Astrocyte (in vitro differentiated cells and primary cell): ENCODE data around the gene TESPA1. TPM values are rescaled to one million over a fixed set of nuclear protein-coding genes. Genes with fewer than 3 reads are reported as not detected.

Experiments used
- DNase-seq: peaks from one replicate; pipeline ENCODE4 v3.0.0-alpha.2; 2010; ENCODE audit warnings: low read depth
- FAIRE-seq: peaks from 2 replicates; lab custom pipeline; 2011; peaks lifted over from hg19 to GRCh38; lab: Jason Lieb, UNC
- H2AFZ ChIP-seq: 2 replicates; pipeline ENCODE4 v1.6.0; 2012; ENCODE audit warnings: low read depth, low read length, inconsistent platforms
- H3K27ac ChIP-seq: 2 replicates; pipeline ENCODE4 v1.5.1; 2011; ENCODE audit warnings: low read depth, low read length, inconsistent platforms
- H3K27me3 ChIP-seq: 2 replicates; pipeline ENCODE4 v1.6.0; 2011; ENCODE audit warnings: low read length, inconsistent platforms; ENCODE audit not compliant: insufficient read depth
- H3K36me3 ChIP-seq: 2 replicates; pipeline ENCODE4 v1.5.1; 2011; ENCODE audit warnings: low read length, inconsistent platforms; ENCODE audit not compliant: insufficient read depth
- H3K4me1 ChIP-seq: 2 replicates; pipeline ENCODE4 v1.5.1; 2011; ENCODE audit warnings: low read length, inconsistent platforms; ENCODE audit not compliant: insufficient read depth
- H3K4me2 ChIP-seq: 2 replicates; pipeline ENCODE4 v1.6.0; 2012; ENCODE audit warnings: low read length, inconsistent platforms
- H3K4me3 ChIP-seq: 2 replicates; pipeline ENCODE4 v1.5.1; 2011; ENCODE audit warnings: low read depth, mild to moderate bottlenecking, low read length, inconsistent platforms; ENCODE audit not compliant: insufficient read depth
- H3K79me2 ChIP-seq: 2 replicates; pipeline ENCODE4 v1.6.0; 2012; ENCODE audit warnings: mild to moderate bottlenecking, low read length, inconsistent platforms; ENCODE audit not compliant: insufficient read depth
- H3K9ac ChIP-seq: 2 replicates; pipeline ENCODE4 v1.6.0; 2012; ENCODE audit warnings: mild to moderate bottlenecking, low read length, inconsistent platforms
- H3K9me3 ChIP-seq: 2 replicates; pipeline ENCODE4 v1.5.1; 2012; ENCODE audit warnings: low read depth, mild to moderate bottlenecking, low read length, inconsistent platforms; ENCODE audit not compliant: insufficient read depth
- H4K20me1 ChIP-seq: 2 replicates; pipeline ENCODE4 v1.6.0; 2012; ENCODE audit warnings: low read length, inconsistent platforms; ENCODE audit not compliant: insufficient read depth
- H3K27ac Mint-ChIP-seq: one replicate; pipeline ENCODE4 v1.8.0; 2021; ENCODE audit warnings: mild to moderate bottlenecking, mixed read lengths; ENCODE audit not compliant: unreplicated experiment
- H3K27me3 Mint-ChIP-seq: one replicate; pipeline ENCODE4 v1.8.0; 2021; ENCODE audit warnings: low read depth, mixed read lengths; ENCODE audit not compliant: unreplicated experiment
- H3K36me3 Mint-ChIP-seq: one replicate; pipeline ENCODE4 v1.8.0; 2021; ENCODE audit warnings: low read depth, mixed read lengths; ENCODE audit not compliant: unreplicated experiment
- H3K4me1 Mint-ChIP-seq: one replicate; pipeline ENCODE4 v1.8.0; 2021; ENCODE audit warnings: low read depth, mixed read lengths; ENCODE audit not compliant: unreplicated experiment
- H3K4me3 Mint-ChIP-seq: one replicate; pipeline ENCODE4 v1.8.0; 2021; ENCODE audit warnings: mild to moderate bottlenecking, moderate library complexity, mixed read lengths; ENCODE audit not compliant: unreplicated experiment
- H3K9me3 Mint-ChIP-seq: one replicate; pipeline ENCODE4 v1.8.0; 2021; ENCODE audit warnings: mild to moderate bottlenecking, mixed read lengths; ENCODE audit not compliant: unreplicated experiment
- CTCF ChIP-seq: IDR thresholded peaks from 2 replicates; pipeline ENCODE4 v1.5.1; 2011; ENCODE audit warnings: low read depth, mild to moderate bottlenecking, inconsistent platforms, low read length, moderate library complexity; ENCODE audit not compliant: insufficient read depth
- EZH2 ChIP-seq: IDR thresholded peaks from 2 replicates; pipeline ENCODE4 v1.6.1; 2012; ENCODE audit warnings: mild to moderate bottlenecking, low read length, inconsistent platforms; ENCODE audit not compliant: insufficient read depth
- total RNA-seq: library from RNA; stranded (reverse); gene quantifications from 2 replicates; pipeline ENCODE4 v1.2.1, GENCODE V29; 2021

Gene TESPA1
- total RNA-seq, 1 donor from 2014 or later, result 0.23 TPM

- peaks cover 29% of the 10 kb centered on the region for H3K27me3 Mint-ChIP-seq
- Histone ChIP-seq H3K9ac (no peak overlapping the region), H3K9me3 (no peaks in the 10 kb centered on the region), H4K20me1 (no peaks in the 10 kb centered on the region), H3K27ac (no peak overlapping the region), H2AFZ (no peak overlapping the region), H3K27me3 (no peaks in the 10 kb centered on the region), H3K4me3 (no peak overlapping the region), H3K4me2 (no peak overlapping the region), H3K36me3 (no peaks in the 10 kb centered on the region), H3K4me1 (no peaks in the 10 kb centered on the region), H3K79me2 (no peaks in the 10 kb centered on the region)
- no peaks in the 10 kb centered on the region for H3K36me3 Mint-ChIP-seq
- H3K9me3 Mint-ChIP-seq, result peaks cover 3% of the 10 kb centered on the region
- peaks cover 1% of the 10 kb centered on the region for H3K4me1 Mint-ChIP-seq
- no peak overlapping the region for H3K4me3 Mint-ChIP-seq
- no peak for TF ChIP-seq CTCF
- TF ChIP-seq EZH2, result no peak
- H3K27ac Mint-ChIP-seq, result no peak overlapping the region
- FAIRE-seq (no peak), DNase-seq (no peak)
These were observed 40.0 kb upstream of the TESPA1 start for GRCh38 chr12:55024575-55024974.

DNA sequence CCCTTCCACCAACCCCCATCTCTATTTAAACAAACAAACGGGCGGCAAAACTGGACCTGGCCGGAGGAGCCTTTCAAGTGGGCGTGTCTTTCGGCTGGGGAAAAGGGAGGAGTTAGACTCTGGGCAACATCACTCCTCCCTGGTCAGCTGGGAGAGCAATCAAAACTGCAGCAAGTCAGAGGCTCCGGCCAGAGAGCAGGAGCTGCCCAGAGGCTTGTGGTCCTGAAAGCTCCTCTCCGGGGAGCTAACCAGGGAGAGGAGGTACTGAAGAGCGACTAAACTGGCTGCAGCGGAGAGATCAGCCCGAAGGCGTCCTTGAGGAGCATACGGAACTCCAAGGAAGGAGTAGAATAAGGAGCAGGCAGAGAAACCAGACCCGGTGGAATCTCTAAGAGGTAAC lies 35.2 kb upstream of the TESPA1 start, which contains the start of gene NEUROD4:
NEUROD4 (plus strand) TSS at position 191 of the 400 bp plus-strand sequence. CDS start 6,466 bp downstream, outside the sequence.
- H4K20me1 ChIP-seq, result no peaks in the 10 kb centered on the region
- FAIRE-seq (no peak), DNase-seq (peak; percentile 60)
- no peaks in the 10 kb centered on the region for H3K36me3 ChIP-seq
- peak within 1 kb of the TSS; percentile 74 for H3K4me3 Mint-ChIP-seq
- H3K9ac ChIP-seq, result no peak within 1 kb of the TSS
- no peaks in the 10 kb centered on the region for H3K36me3 Mint-ChIP-seq
- peaks cover 26% of the 10 kb centered on the region for H3K27me3 Mint-ChIP-seq
- no peaks in the 10 kb centered on the region for H3K79me2 ChIP-seq
- no peaks in the 10 kb centered on the region for H3K9me3 ChIP-seq
- peaks cover 2% of the 10 kb centered on the region for H3K4me1 Mint-ChIP-seq
- H3K27ac Mint-ChIP-seq, result no peak within 1 kb of the TSS
- H3K9me3 Mint-ChIP-seq, result no peaks in the 10 kb centered on the region
- H3K27ac ChIP-seq, result no peak within 1 kb of the TSS
- H2AFZ ChIP-seq, result no peak within 1 kb of the TSS
- H3K27me3 ChIP-seq, result no peaks in the 10 kb centered on the region
- no peak within 1 kb of the TSS for H3K4me3 ChIP-seq
- TF ChIP-seq EZH2, result no peak
- TF ChIP-seq CTCF, result no peak
- H3K4me2 ChIP-seq, result no peak within 1 kb of the TSS
- H3K4me1 ChIP-seq, result no peaks in the 10 kb centered on the region

- Histone ChIP-seq H3K9me3 (no peaks in the 10 kb centered on the region), H2AFZ (no peak overlapping the region), H3K27me3 (no peaks in the 10 kb centered on the region), H3K4me1 (no peaks in the 10 kb centered on the region), H3K36me3 (no peaks in the 10 kb centered on the region), H3K79me2 (no peaks in the 10 kb centered on the region), H3K9ac (no peak overlapping the region), H3K4me3 (no peak overlapping the region), H3K27ac (no peak overlapping the region), H3K4me2 (no peak overlapping the region), H4K20me1 (no peaks in the 10 kb centered on the region)
- TF ChIP-seq EZH2 (no peak), CTCF (no peak)
- Mint-ChIP-seq H3K27me3 (peaks cover 22% of the 10 kb centered on the region), H3K27ac (no peak overlapping the region), H3K4me1 (peaks cover 2% of the 10 kb centered on the region), H3K36me3 (no peaks in the 10 kb centered on the region), H3K4me3 (no peak overlapping the region), H3K9me3 (peaks cover 3% of the 10 kb centered on the region)
- FAIRE-seq, result no peak
- DNase-seq, result no peak
These were observed 32.9 kb upstream of the TESPA1 start for GRCh38 chr12:55017416-55017925.
